GM23248 (cell line): ENCODE measurements around the gene ZNF593.

Experiments
- EZH2 ChIP-seq: fragments of 200-600 bp; sonication (generic); IDR thresholded peaks from 2 replicates; pipeline ENCODE4 v1.6.1; 2018; ENCODE audit warnings: antibody characterized with exemption, mild to moderate bottlenecking; ENCODE audit not compliant: insufficient read depth, poor library complexity, severe bottlenecking
- EZH2phosphoT487 ChIP-seq: fragments of 200-600 bp; sonication (generic); IDR thresholded peaks from 2 replicates; pipeline ENCODE4 v1.6.1; 2018; ENCODE audit warnings: antibody characterized with exemption, moderate library complexity, mild to moderate bottlenecking, low read depth; ENCODE audit not compliant: insufficient read depth

GRCh38 chr1:26177182-26177684 is 7.5 kb downstream of the ZNF593 start, which contains the start of gene CNKSR1:
- TF ChIP-seq EZH2phosphoT487 (no peak), EZH2 (no peak)
